A549 (cell line): ENCODE measurements around the gene RET. TPM values are rescaled to one million over a fixed set of nuclear protein-coding genes. Genes with fewer than 3 reads are reported as not detected.
A peak's percentile ranks its signal among the peaks of the same experiment; 100 is the strongest.

Source experiments
- ATAC-seq, 2 experiments: fragments of 200-7000 bp in 1 of 2; fragments of >200 bp in 1 of 2; cut with Nextera tagmentation in 1 of 2; cut with Tn5 transposase in 1 of 2; 3 replicates each; pipeline versions ENCODE4 v1.8.0 to v1.9.1; 2018 to 2020; ENCODE audit warnings: mild to moderate bottlenecking in 1 of 2, moderate library complexity in 1 of 2
- CTCF ChIA-PET: fragments of 300-600 bp; sonication (Branson Sonifier 250); formaldehyde crosslinking; extraction: SDS; loops from one replicate; lab custom pipeline; 2021; ENCODE audit warnings: antibody characterized with exemption, inconsistent platforms; lab: Yijun Ruan, JAX
- POLR2A ChIA-PET: fragments of 350-600 bp; formaldehyde crosslinking; extraction: SDS; loops from one replicate; lab custom pipeline; 2021; ENCODE audit warnings: antibody characterized with exemption, inconsistent platforms; lab: Yijun Ruan, JAX
- DNase-seq, 2 experiments: peaks; one replicate each; pipeline versions ENCODE4 v3.0.0 to v3.0.0-alpha.2; 2011 to 2016; ENCODE audit warnings: low read depth in 1 of 2, low spot score in 1 of 2
- FAIRE-seq: peaks from 2 replicates; lab custom pipeline; 2011; peaks lifted over from hg19 to GRCh38; lab: Jason Lieb, UNC
- H3K27ac ChIP-seq, 2 experiments: fragments of >200 bp; sonication (Bioruptor Twin); formaldehyde crosslinking; 3 replicates each; pipeline ENCODE4 v1.5.1; 2016 to 2017
- H3K4me1 ChIP-seq: fragments of >200 bp; sonication (Bioruptor Twin); formaldehyde crosslinking; 3 replicates; pipeline ENCODE4 v1.6.1; 2016
- H3K4me2 ChIP-seq: fragments of >200 bp; sonication (Bioruptor Twin); formaldehyde crosslinking; 3 replicates; pipeline ENCODE4 v1.6.1; 2016
- H3K4me3 ChIP-seq: fragments of >200 bp; sonication (Bioruptor Twin); formaldehyde crosslinking; 3 replicates; pipeline ENCODE4 v1.5.1; 2016
- H3K9me3 ChIP-seq: fragments of >200 bp; sonication (Bioruptor Twin); formaldehyde crosslinking; 3 replicates; pipeline ENCODE4 v1.6.1; 2016
- CBX2 ChIP-seq: fragments of 200-600 bp; sonication (generic); IDR thresholded peaks from 2 replicates; pipeline ENCODE4 v1.6.1; 2016; ENCODE audit warnings: low read depth, mild to moderate bottlenecking, borderline replicate concordance
- CBX8 ChIP-seq: fragments of 200-600 bp; sonication (generic); IDR thresholded peaks from 2 replicates; pipeline ENCODE4 v1.6.1; 2016
- CEBPB ChIP-seq, 2 experiments: fragments of >200 bp in 1 of 2; sonication (Bioruptor Twin) in 1 of 2; formaldehyde crosslinking in 1 of 2; IDR thresholded peaks; 2 replicates each; pipeline ENCODE4 v1.6.1; 2012 to 2016
- CHD2 ChIP-seq: fragments of 150-350 bp; IDR thresholded peaks from 2 replicates; pipeline ENCODE4 v1.6.1; 2014; ENCODE audit warnings: low read length; ENCODE audit not compliant: partially characterized antibody
- EHMT2 ChIP-seq: fragments of 200-600 bp; sonication (generic); IDR thresholded peaks from 2 replicates; pipeline ENCODE4 v1.6.1; 2016; ENCODE audit warnings: antibody characterized with exemption, low read depth, mild to moderate bottlenecking, moderate library complexity
- KDM1A ChIP-seq: fragments of 200-600 bp; sonication (generic); IDR thresholded peaks from 2 replicates; pipeline ENCODE4 v1.6.1; 2016; ENCODE audit warnings: low read depth, mild to moderate bottlenecking
- MAFK ChIP-seq: fragments of 450-650 bp; IDR thresholded peaks from 2 replicates; pipeline ENCODE4 v1.6.1; 2014; ENCODE audit not compliant: partially characterized antibody
- MYC ChIP-seq: IDR thresholded peaks from 2 replicates; pipeline ENCODE4 v1.6.1; 2012; ENCODE audit warnings: mild to moderate bottlenecking, inconsistent platforms, low read length, improper control_type of control experiment, borderline replicate concordance
- PHF8 ChIP-seq: fragments of 200-600 bp; sonication (generic); IDR thresholded peaks from 2 replicates; pipeline ENCODE4 v1.6.1; 2016; ENCODE audit warnings: low read depth, mild to moderate bottlenecking, antibody characterized with exemption, moderate library complexity, borderline replicate concordance
- RAD21 ChIP-seq, 2 experiments: fragments of >200 bp in 1 of 2; sonication (Bioruptor Twin) in 1 of 2; formaldehyde crosslinking in 1 of 2; IDR thresholded peaks in 1 of 2; conservative IDR thresholded peaks in 1 of 2; 2 replicates in 1 of 2; 3 replicates in 1 of 2; pipeline ENCODE4 v1.6.1; 2012 to 2018; ENCODE audit warnings: inconsistent platforms in 1 of 2
- RFX5 ChIP-seq: fragments of 450-650 bp; IDR thresholded peaks from 2 replicates; pipeline ENCODE4 v1.7.1; 2014; ENCODE audit warnings: antibody characterized with exemption, mild to moderate bottlenecking, moderate library complexity
- SREBF2 ChIP-seq: fragments of 450-650 bp; IDR thresholded peaks from 2 replicates; pipeline ENCODE4 v1.6.1; 2014; ENCODE audit warnings: mild to moderate bottlenecking, moderate library complexity
- ZC3H11A ChIP-seq: fragments of 450-650 bp; IDR thresholded peaks from 2 replicates; pipeline ENCODE4 v1.6.1; 2014; ENCODE audit warnings: antibody characterized with exemption, mild to moderate bottlenecking
- ZSCAN20 ChIP-seq: fragments of 250-450 bp; sonication (Bioruptor Pico); IDR thresholded peaks from 2 replicates; pipeline ENCODE4 v1.8.0; 2022; ENCODE audit warnings: mild to moderate bottlenecking, moderate library complexity
- WGBS: methylation state at CpG from one replicate; pipeline ENCODE4 v1.1.6; 2017; ENCODE audit errors: missing lambda C conversion rate; 5-methylcytosine and 5-hydroxymethylcytosine counted together
- polyA plus RNA-seq, 4 experiments: library from polyadenylated mRNA; depleted of rRNA in 3 of 4; stranded (reverse); fragments of >200 nt; fragmentation: RNase III in 1 of 4; extraction: RNeasy Plus Mini Kit Qiagen cat#74134 plus additional on column Dnase treatment in 1 of 4; gene quantifications; 2 replicates in 3 of 4; 3 replicates in 1 of 4; pipeline ENCODE4 v1.2.3, GENCODE V29; 2011 to 2017
- TF ChIP-seq, protein P1 (sequence below): IDR thresholded peaks from 2 replicates; pipeline ENCODE4 v1.6.1; 2012
- TF ChIP-seq, protein P2 (sequence below): IDR thresholded peaks from 2 replicates; pipeline ENCODE4 v1.6.1; 2012; ENCODE audit warnings: low read depth, borderline replicate concordance
- TF ChIP-seq, protein P3 (sequence below): fragments of >200 bp; sonication (Bioruptor Twin); formaldehyde crosslinking; IDR thresholded peaks from 2 replicates; pipeline ENCODE4 v1.6.1; 2016
- TF ChIP-seq, protein P4 (sequence below): fragments of 450-650 bp; IDR thresholded peaks from 2 replicates; pipeline ENCODE4 v1.6.1; 2014; ENCODE audit warnings: antibody characterized with exemption
- TF ChIP-seq, protein P5 (sequence below): fragments of 250-450 bp; sonication (Bioruptor Pico); IDR thresholded peaks from 2 replicates; pipeline ENCODE4 v1.5.0; 2021; ENCODE audit warnings: mild to moderate bottlenecking, moderate library complexity, borderline replicate concordance
- TF ChIP-seq, protein P6 (sequence below): fragments of 150-350 bp; IDR thresholded peaks from 2 replicates; pipeline ENCODE4 v1.6.1; 2014; ENCODE audit warnings: low read depth, mild to moderate bottlenecking, low read length
- TF ChIP-seq, protein P7 (sequence below): fragments of >200 bp; sonication (Bioruptor Twin); formaldehyde crosslinking; IDR thresholded peaks from 3 replicates; pipeline ENCODE4 v1.6.1; 2016

The RET gene
- polyA plus RNA-seq, 2 of the 4 experiments (the other 2 are of a cell fraction): 0.08 to 0.41 TPM

DNA sequence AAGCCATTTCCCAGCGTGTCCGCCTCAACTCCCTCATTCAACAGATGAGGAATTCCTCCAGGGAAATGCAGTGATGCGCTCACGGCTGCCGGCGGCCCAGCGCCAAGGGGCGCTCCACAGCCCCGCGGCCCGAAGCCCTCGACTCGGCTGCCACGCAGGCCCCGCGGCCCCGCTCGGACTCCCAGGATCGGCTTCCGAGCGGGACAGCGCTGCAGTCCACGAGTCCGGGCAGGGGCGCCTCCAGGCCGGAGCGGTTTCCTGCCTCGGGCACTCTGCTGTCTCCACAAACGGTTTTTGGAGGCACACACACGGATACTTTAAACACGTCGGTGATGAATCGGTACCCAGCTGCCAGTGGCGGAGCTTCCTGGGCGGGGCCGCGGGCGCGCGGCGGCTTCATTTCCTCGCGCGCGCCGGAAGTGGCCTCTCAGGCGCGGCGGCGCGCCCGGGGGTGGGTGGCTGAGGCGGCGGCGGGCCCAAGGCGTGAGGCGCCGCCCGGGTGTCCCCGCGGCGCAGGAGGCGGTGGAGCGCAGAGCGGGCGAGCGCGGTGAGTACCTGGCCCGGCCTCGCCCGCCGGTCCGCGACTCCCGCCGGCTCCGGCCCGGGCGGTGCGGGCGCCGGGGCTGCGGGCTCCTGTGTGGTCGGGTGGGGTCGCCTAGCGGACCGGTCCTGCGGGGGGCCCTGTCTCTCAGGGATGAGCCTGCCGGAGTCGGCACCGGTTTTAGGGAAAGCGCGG lies 61.3 kb downstream of the RET start, which contains the start of gene CSGALNACT2 (continued):
- TF ChIP-seq, protein P1, sequence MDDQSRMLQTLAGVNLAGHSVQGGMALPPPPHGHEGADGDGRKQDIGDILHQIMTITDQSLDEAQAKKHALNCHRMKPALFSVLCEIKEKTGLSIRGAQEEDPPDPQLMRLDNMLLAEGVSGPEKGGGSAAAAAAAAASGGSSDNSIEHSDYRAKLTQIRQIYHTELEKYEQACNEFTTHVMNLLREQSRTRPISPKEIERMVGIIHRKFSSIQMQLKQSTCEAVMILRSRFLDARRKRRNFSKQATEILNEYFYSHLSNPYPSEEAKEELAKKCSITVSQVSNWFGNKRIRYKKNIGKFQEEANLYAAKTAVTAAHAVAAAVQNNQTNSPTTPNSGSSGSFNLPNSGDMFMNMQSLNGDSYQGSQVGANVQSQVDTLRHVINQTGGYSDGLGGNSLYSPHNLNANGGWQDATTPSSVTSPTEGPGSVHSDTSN: peak; percentile 21; the same call in 1 of the 2 replicates
- TF ChIP-seq ZSCAN20: no peak
- no peak for TF ChIP-seq MAFK
- TF ChIP-seq, all 56 proteins: peak for 11

DNA sequence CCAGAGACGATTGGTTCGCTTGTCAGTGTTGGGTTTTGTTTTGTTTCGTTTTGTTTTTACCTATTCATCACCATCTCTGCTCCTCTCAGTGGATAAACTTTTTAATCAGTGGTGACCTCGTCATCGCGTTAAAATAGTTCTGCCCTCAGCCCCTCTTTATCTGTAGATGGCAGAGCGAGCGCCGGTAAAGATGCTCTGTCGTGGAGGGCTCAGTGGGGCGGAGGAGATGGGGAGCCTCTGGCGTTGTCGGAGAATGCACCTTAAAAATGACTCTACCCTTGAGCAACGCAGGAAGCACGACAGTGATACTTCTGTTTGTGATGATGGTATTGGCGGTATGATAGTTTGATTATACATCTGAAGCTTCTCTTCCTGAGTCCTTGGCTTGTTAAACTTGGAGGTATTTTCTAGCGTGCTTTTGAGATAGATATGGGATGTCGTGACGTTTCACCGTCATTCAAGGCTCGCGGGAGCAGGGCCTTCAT lies 61.9 kb downstream of the RET start:
- DNase-seq (peak; percentile 35 to 38), FAIRE-seq (no peak), ATAC-seq (peak; percentile 55 to 70)
- POLR2A ChIA-PET: interaction anchor here (1.3 kb wide), 1 partner anchor 356 kb away, joined by 7 read pairs; the partner anchor contains the start of gene BMS1
- peak; percentile 18 for TF ChIP-seq CHD2
- no peak for TF ChIP-seq CBX2
- 0 out of 2 replicates have a peak, but pooled peaks have one; percentile 16 for TF ChIP-seq PHF8
- 1% methylated on average over 22 of the region's 22 CpGs for WGBS
- H3K27ac ChIP-seq: peak overlapping the region; percentile 85 to 95
- H3K4me1 ChIP-seq: peaks cover 28% of the 10 kb centered on the region
- CTCF ChIA-PET: interaction anchor here (0.6 to 2.2 kb wide), 6 partner anchors 8 to 92 kb away, joined by 3 to 6 read pairs (median 3); no protein-coding TSS in a partner anchor
- H3K4me2 ChIP-seq: peak overlapping the region; percentile 62
- no peaks in the 10 kb centered on the region for H3K9me3 ChIP-seq
- peak overlapping the region; percentile 70 for H3K4me3 ChIP-seq

DNA sequence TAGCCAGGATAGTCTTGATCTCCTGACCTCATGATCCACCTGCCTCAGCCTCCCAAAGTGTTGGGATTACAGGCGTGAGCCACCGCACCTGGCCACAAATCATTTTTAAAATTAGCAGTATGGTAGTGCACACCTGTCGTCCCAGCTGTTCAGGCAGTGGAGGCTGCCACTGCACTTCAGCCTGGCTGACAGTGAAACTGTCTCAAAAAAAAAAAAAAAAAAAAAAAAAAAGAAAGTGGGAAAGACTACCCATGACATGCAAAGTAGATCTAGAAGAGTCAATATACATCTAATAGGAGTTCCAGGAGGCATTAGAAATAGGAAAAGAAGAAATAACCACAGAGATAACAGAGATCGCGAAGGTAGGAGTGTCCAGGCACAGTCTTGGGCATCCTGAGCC lies 64.6 kb downstream of the RET start:
- FAIRE-seq (no peak), ATAC-seq (no peak)
- POLR2A ChIA-PET: no interaction called here
- CTCF ChIA-PET: interaction anchor here (1.0 to 1.3 kb wide), 2 partner anchors 52 to 89 kb away, joined by 3 read pairs; no protein-coding TSS in a partner anchor
- H3K4me1 ChIP-seq: peaks cover 34% of the 10 kb centered on the region
- no peaks in the 10 kb centered on the region for H3K9me3 ChIP-seq
- WGBS: 98% methylated on average over 5 of the region's 5 CpGs
- TF ChIP-seq SREBF2 (no peak), KDM1A (no peak), CBX8 (no peak), CHD2 (no peak), EHMT2 (no peak), CBX2 (no peak), MYC (no peak), RFX5 (no peak), CEBPB (IDR thresholded peaks at IDR 0.05) (no peak), RAD21 (conservative IDR thresholded peaks at IDR 0.05 in 1 of 2, IDR thresholded peaks at IDR 0.05 in 1 of 2) (no peak), ZC3H11A (no peak)
- TF ChIP-seq, protein P2, sequence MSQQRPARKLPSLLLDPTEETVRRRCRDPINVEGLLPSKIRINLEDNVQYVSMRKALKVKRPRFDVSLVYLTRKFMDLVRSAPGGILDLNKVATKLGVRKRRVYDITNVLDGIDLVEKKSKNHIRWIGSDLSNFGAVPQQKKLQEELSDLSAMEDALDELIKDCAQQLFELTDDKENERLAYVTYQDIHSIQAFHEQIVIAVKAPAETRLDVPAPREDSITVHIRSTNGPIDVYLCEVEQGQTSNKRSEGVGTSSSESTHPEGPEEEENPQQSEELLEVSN: no peak
- TF ChIP-seq, protein P3, sequence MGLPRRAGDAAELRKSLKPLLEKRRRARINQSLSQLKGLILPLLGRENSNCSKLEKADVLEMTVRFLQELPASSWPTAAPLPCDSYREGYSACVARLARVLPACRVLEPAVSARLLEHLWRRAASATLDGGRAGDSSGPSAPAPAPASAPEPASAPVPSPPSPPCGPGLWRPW: no peak
- TF ChIP-seq, protein P4, sequence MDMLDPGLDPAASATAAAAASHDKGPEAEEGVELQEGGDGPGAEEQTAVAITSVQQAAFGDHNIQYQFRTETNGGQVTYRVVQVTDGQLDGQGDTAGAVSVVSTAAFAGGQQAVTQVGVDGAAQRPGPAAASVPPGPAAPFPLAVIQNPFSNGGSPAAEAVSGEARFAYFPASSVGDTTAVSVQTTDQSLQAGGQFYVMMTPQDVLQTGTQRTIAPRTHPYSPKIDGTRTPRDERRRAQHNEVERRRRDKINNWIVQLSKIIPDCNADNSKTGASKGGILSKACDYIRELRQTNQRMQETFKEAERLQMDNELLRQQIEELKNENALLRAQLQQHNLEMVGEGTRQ: no peak
- TF ChIP-seq, protein P5, sequence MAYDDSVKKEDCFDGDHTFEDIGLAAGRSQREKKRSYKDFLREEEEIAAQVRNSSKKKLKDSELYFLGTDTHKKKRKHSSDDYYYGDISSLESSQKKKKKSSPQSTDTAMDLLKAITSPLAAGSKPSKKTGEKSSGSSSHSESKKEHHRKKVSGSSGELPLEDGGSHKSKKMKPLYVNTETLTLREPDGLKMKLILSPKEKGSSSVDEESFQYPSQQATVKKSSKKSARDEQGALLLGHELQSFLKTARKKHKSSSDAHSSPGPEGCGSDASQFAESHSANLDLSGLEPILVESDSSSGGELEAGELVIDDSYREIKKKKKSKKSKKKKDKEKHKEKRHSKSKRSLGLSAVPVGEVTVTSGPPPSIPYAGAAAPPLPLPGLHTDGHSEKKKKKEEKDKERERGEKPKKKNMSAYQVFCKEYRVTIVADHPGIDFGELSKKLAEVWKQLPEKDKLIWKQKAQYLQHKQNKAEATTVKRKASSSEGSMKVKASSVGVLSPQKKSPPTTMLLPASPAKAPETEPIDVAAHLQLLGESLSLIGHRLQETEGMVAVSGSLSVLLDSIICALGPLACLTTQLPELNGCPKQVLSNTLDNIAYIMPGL (CRISPR knock-in tag): no peak
- TF ChIP-seq, protein P6, sequence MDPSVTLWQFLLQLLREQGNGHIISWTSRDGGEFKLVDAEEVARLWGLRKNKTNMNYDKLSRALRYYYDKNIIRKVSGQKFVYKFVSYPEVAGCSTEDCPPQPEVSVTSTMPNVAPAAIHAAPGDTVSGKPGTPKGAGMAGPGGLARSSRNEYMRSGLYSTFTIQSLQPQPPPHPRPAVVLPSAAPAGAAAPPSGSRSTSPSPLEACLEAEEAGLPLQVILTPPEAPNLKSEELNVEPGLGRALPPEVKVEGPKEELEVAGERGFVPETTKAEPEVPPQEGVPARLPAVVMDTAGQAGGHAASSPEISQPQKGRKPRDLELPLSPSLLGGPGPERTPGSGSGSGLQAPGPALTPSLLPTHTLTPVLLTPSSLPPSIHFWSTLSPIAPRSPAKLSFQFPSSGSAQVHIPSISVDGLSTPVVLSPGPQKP: no peak
- TF ChIP-seq, protein P7, sequence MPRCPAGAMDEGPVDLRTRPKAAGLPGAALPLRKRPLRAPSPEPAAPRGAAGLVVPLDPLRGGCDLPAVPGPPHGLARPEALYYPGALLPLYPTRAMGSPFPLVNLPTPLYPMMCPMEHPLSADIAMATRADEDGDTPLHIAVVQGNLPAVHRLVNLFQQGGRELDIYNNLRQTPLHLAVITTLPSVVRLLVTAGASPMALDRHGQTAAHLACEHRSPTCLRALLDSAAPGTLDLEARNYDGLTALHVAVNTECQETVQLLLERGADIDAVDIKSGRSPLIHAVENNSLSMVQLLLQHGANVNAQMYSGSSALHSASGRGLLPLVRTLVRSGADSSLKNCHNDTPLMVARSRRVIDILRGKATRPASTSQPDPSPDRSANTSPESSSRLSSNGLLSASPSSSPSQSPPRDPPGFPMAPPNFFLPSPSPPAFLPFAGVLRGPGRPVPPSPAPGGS: no peak
- TF ChIP-seq, all 56 proteins: peak for 0
- H3K4me2 ChIP-seq: no peak overlapping the region
- no peak overlapping the region for H3K4me3 ChIP-seq
- no peak overlapping the region for H3K27ac ChIP-seq
- DNase-seq: no peak
